ENCODE measurements around the gene ENKUR.

GRCh38 chr10:24989867-24990266 is 26.1 kb downstream of the ENKUR start:
- TF ChIP-seq ZC3H10 (CRISPR knock-in tag; IDR thresholded peaks at IDR 0.05): no peak
- TF ChIP-seq, protein P1, sequence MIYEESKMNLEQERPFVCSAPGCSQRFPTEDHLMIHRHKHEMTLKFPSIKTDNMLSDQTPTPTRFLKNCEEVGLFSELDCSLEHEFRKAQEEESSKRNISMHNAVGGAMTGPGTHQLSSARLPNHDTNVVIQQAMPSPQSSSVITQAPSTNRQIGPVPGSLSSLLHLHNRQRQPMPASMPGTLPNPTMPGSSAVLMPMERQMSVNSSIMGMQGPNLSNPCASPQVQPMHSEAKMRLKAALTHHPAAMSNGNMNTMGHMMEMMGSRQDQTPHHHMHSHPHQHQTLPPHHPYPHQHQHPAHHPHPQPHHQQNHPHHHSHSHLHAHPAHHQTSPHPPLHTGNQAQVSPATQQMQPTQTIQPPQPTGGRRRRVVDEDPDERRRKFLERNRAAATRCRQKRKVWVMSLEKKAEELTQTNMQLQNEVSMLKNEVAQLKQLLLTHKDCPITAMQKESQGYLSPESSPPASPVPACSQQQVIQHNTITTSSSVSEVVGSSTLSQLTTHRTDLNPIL (CRISPR knock-in tag; IDR thresholded peaks at IDR 0.05; ENCODE audit: low read depth): no peak
- no peak for TF ChIP-seq ZNF565 (CRISPR knock-in tag; conservative IDR thresholded peaks at IDR 0.05; ENCODE audit: low read depth)
- no peak for TF ChIP-seq RARB (CRISPR knock-in tag; IDR thresholded peaks at IDR 0.05)
- TF ChIP-seq BACH2 (CRISPR knock-in tag; IDR thresholded peaks at IDR 0.05; ENCODE audit: borderline replicate concordance): no peak
- TF ChIP-seq CSDC2 (CRISPR knock-in tag; IDR thresholded peaks at IDR 0.05): no peak
- no peak for TF ChIP-seq TSHZ2 (CRISPR knock-in tag; IDR thresholded peaks at IDR 0.05)

All from SK-N-SH treated with all-trans-retinoic acid at 6 μM for 48 hours (cell line).